Renal cortical epithelial cell (primary cell): ENCODE results near the gene ARMC10. TPM values are rescaled to one million over a fixed set of nuclear protein-coding genes. Genes with fewer than 3 reads are reported as not detected.
A peak's percentile ranks its signal among the peaks of the same experiment; 100 is the strongest.
"Not testable (repeated sequence)": the region's sequence is repeated elsewhere in the genome, so short reads cannot be mapped to it uniquely, and the experiment has no call there.

ENCODE experiments used
- DNase-seq: peaks from one replicate; pipeline ENCODE4 v3.0.0-alpha.2; 2011; ENCODE audit warnings: low read depth
- total RNA-seq: library from RNA; depleted of rRNA; stranded (reverse); fragments of >200 nt; gene quantifications from 2 replicates; pipeline ENCODE4 v1.2.3, GENCODE V29; 2014

The ARMC10 gene
- 53.7 and 67.9 TPM in 2 replicates for total RNA-seq

DNA sequence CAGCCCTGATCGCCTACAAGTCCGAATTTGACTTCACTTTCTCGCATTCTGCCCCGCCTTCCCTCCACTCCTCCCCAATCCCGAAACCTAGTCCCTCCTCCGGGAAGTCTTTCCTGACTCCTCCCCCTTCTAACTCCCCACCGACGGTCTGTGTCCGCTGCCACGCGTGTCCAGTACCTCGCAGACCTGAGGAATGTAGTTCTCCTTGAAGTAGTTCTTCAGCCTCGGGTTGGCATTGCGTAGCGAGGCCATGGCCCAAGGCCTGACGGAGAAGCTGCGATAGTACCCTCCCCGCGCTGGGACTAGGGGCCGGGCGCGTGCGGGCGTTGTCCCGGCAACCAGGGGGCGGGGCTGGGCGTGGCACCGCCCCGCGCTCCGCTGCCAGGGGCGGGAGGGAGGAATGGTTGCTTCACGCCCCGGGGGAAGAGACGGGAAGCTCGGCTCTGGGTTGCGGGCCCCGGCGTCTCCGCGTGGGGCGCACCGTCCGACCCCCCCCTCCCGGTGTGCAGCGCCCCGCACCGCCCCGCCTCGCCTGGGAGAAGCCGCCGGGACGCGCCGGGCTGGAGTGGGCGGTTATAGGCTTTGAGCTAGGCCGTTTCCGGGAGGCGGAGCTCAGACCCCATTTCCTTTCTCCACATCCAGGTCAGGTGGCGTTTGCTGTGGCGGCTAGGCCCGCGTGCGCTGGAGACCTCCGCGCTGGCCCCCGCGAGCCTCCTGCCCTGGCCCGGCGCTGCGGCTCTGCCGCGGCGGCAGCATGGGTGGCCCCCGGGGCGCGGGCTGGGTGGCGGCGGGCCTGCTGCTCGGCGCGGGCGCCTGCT, at the start of gene ARMC10, which contains the start of gene FBXL13:
TSS of gene ARMC10 (plus strand) at position 622 of the 818 bp plus-strand sequence. CDS start at position 755, 133 bp downstream.
TSS of gene FBXL13 (minus strand) at position 278 of the 818 bp plus-strand sequence.
- DNase-seq, result peak; percentile 88

DNA sequence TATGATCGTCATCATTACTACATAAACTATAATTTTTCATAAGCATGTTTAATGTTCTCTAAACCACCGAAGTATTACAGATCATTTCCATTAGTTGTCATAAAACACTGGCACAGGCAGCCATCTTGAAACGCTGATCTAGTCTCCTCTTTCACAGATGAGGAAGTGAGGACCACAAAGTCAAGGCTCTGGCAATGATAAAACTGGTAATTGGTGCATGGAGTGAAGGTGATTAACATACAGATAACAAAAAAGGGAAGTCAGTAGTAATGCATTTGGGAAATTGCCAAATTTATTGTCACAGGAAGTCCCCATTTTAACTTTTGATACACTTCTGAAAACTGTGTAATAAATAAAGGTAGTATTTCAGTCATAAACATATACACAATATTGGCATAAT, 49.6 kb upstream of the ARMC10 start:
- no peak for DNase-seq

DNA sequence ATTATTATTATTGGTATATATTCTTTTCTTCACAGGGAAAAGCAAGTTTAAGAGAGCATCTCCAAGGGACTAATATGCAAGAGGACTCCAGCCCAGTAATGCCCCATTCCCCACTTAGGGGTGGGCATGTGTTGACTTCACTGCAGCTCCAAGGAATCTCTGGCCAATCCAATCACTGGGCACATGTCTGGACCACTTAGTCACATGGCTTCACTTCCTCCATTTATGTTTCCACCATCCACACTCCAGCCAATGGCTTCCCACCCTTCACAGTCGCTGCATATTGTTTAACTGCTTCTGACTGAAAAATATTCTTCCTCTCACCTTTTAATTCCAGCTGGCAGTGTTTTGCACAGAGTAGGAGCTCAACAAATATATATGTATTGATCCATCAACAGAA, 43.9 kb upstream of the ARMC10 start:
- no peak for DNase-seq

GRCh38 chr7:103031781-103032180, 43.2 kb upstream of the ARMC10 start:
- DNase-seq, result peak; percentile 15

GRCh38 chr7:103034318-103034717, 40.6 kb upstream of the ARMC10 start:
- not testable (repeated sequence) for DNase-seq

- DNase-seq, result no peak
Measured at GRCh38 chr7:103037476-103037822, 37.5 kb upstream of the ARMC10 start.

- not testable (repeated sequence) for DNase-seq
Measured at GRCh38 chr7:103037823-103038739, 36.9 kb upstream of the ARMC10 start.

- not testable (repeated sequence) for DNase-seq
Measured at GRCh38 chr7:103041815-103042214, 33.1 kb upstream of the ARMC10 start.

GRCh38 chr7:103048833-103049232, 26.1 kb upstream of the ARMC10 start:
- no peak for DNase-seq

DNA sequence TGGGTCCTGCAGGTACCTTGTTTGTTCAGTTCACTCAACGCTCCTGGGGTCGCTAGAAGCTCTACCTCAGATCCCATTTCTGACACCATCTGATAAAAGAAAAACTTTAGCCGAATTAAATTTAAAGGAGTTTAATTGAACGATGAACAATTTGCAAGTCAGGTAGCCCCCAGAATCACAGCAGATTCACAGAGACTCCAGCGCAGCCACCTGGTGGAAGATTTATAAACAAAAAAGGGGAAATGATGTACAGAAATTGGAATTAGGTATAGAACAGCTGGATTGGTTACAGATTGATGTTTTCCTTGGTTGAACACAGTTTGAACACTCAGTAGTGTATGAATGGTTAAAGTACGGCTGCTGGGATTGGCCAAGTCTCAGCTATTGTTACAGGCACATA, 23.4 kb upstream of the ARMC10 start:
- DNase-seq, result no peak

- DNase-seq, result not testable (repeated sequence)
Measured at GRCh38 chr7:103056006-103056405, 18.9 kb upstream of the ARMC10 start.

- DNase-seq, result no peak
Measured at GRCh38 chr7:103058122-103058521, 16.8 kb upstream of the ARMC10 start.

DNA sequence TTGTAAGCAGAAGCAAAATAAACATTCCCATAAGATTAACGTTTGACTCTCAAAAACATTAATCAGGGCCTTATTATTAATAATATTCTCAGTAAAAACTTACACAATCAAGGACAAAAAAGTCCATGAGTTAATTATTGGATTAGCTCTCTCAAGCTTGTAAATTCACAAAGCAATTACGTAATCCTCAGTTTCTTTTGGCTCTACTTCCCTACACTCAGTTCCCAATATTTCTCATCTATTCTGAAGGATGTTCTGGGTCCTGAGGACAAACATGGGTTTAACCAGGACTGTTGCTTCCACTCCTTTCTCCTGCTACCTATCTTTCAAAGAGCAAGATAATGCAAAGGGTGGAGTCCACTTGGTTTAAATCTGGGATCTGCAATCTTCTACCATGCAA, 15.5 kb upstream of the ARMC10 start:
- peak; percentile 46 for DNase-seq

DNA sequence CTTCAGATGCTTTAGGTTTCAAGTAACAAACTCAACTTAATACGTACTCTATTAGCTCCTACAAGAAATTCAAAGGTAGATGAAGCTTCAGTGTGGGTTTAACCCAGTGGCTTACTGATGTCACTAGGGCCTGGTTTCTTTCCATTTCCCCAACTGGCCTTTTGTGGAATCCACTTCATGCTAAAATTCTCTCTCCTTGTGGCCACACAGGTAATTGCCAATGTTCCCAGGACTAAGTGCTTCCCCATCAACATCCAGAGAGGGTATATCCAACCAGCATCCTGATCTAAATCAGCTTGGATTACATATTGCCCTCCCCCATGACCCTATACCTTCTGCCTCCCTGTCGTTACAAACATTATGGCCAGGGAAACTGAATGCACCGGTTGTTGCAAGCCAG, 11.0 kb upstream of the ARMC10 start:
- no peak for DNase-seq

GRCh38 chr7:103065667-103066066, 9.3 kb upstream of the ARMC10 start:
- no peak for DNase-seq

- DNase-seq, result no peak
Measured at GRCh38 chr7:103068414-103069403, 6.2 kb upstream of the ARMC10 start.

GRCh38 chr7:103071000-103071399, 3.9 kb upstream of the ARMC10 start:
- DNase-seq, result no peak

- DNase-seq, result no peak
Measured at GRCh38 chr7:103073989-103074518, 886 bp upstream of the ARMC10 start.

DNA sequence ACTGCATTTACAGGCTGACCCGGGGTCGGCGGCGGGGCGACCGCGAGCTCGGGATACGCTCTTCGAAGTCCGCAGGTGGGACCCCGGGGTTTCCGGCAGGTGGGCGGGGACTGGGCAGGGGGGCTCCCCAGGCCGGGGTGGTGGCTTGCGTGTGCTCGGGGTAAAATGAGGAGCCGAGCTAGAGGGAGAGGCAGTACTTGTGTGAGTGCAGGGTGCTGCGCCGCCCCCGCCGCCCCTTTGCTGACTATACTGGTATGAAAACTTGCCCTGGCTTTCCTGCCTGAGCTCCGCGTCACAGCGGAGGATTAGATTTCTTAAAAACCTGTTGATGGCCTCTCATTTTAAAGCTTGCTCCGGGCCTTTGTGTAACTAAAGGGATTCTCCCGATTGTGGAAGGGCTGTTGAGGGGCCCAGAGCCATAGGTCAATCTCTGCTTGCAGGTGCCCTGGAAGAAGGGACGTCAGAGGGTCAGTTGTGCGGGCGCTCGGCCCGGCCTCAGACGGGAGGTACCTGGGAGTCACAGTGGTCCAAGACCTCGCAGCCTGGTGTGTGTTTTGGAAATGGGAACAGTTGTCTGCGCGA, 488 bp downstream of the ARMC10 start:
- DNase-seq, result peak; percentile 38

GRCh38 chr7:103076764-103077163, 1.8 kb downstream of the ARMC10 start:
- DNase-seq, result no peak

GRCh38 chr7:103077318-103077717, 2.4 kb downstream of the ARMC10 start:
- DNase-seq, result no peak
